ENCODE results near the gene CCDC171. TPM values are rescaled to one million over a fixed set of nuclear protein-coding genes. Genes with fewer than 3 reads are reported as not detected.

The CCDC171 gene
- total RNA-seq, 1 experiment from 2014 or later, result 1.6 TPM

DNA sequence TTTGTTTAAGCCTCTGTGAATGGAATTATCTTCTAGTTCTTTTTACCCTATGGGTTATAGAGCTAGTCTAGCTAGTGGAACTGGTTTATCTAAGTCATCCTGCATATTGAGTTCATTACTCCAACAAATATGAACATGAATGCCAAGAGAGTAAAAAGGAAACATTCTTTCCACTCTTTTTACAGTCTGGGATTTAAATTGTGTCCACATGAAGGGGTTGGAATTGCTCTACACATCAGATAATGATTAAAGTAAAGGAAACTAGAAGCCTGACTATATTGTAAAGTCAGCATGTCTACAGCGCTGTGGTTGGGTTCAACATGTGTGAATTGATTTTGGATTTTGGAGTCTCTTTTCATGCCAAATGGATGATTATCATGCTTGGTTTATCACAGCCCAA lies 173.1 kb downstream of the CCDC171 start:
- BruUV-seq (replicated peaks), result no TSS peak
- Mint-ChIP-seq H3K9me3 (ENCODE audit: unreplicated experiment) (no peaks in the 10 kb centered on the region), H3K27me3 (ENCODE audit: insufficient read depth, unreplicated experiment) (no peaks in the 10 kb centered on the region), H3K36me3 (ENCODE audit: insufficient read depth, unreplicated experiment) (no peaks in the 10 kb centered on the region), H3K27ac (ENCODE audit: unreplicated experiment) (no peak overlapping the region), H3K4me1 (ENCODE audit: low read depth, unreplicated experiment) (no peaks in the 10 kb centered on the region), H3K4me3 (ENCODE audit: unreplicated experiment) (no peak overlapping the region)
- CTCF ChIA-PET, result no interaction called here
- intact Hi-C loops (cut with micrococcal nuclease; ENCODE audit: unreplicated experiment), result no loop called here
- H3K27me3 ChIP-seq (replicated peaks; ENCODE audit: control insufficient read depth, insufficient read depth, low read length), result no peaks in the 10 kb centered on the region
- no peak overlapping the region for H3K4me3 ChIP-seq (ENCODE audit: low read depth, low read length)
- no peaks in the 10 kb centered on the region for H3K4me1 ChIP-seq
- H3K9me3 ChIP-seq, result no peaks in the 10 kb centered on the region
- DNase-seq, result no peak
- POLR2A ChIA-PET, result no interaction called here
- TF ChIP-seq, protein P1, sequence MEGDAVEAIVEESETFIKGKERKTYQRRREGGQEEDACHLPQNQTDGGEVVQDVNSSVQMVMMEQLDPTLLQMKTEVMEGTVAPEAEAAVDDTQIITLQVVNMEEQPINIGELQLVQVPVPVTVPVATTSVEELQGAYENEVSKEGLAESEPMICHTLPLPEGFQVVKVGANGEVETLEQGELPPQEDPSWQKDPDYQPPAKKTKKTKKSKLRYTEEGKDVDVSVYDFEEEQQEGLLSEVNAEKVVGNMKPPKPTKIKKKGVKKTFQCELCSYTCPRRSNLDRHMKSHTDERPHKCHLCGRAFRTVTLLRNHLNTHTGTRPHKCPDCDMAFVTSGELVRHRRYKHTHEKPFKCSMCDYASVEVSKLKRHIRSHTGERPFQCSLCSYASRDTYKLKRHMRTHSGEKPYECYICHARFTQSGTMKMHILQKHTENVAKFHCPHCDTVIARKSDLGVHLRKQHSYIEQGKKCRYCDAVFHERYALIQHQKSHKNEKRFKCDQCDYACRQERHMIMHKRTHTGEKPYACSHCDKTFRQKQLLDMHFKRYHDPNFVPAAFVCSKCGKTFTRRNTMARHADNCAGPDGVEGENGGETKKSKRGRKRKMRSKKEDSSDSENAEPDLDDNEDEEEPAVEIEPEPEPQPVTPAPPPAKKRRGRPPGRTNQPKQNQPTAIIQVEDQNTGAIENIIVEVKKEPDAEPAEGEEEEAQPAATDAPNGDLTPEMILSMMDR (IDR thresholded peaks at IDR 0.05; ENCODE audit: insufficient read depth in 1 of 2, low read depth in 1 of 2, low read length in 1 of 2, severe bottlenecking in 1 of 2, unreplicated experiment in 1 of 2), result no peak
- H3K36me3 ChIP-seq (ENCODE audit: control insufficient read depth, insufficient read depth, low read length), result no peaks in the 10 kb centered on the region

DNA sequence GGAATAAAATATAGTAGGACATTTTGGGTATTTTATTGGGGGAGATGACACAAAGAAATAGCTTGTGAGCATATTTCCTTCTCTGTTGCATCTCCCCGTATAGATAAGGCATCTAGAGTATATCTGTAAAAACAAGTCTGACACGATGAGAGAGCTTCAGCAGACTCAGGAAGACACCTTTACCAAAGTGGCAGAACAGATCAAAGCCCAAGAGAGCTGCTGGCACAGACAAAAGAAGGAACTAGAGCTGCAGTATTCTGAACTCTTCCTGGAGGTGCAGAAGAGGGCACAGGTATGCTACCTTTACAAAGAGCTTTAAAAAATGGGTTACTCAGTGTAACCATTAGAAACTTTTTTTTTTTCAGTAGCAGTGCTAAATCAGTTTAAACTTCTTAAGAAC lies 176.7 kb downstream of the CCDC171 start:
- H3K4me3 Mint-ChIP-seq (ENCODE audit: unreplicated experiment), result no peak overlapping the region
- ChIA-PET CTCF (no interaction called here), POLR2A (no interaction called here)
- Histone ChIP-seq H3K4me1 (no peaks in the 10 kb centered on the region), H3K9me3 (no peaks in the 10 kb centered on the region), H3K36me3 (ENCODE audit: control insufficient read depth, insufficient read depth, low read length) (no peaks in the 10 kb centered on the region), H3K4me3 (ENCODE audit: low read depth, low read length) (no peak overlapping the region), H3K27me3 (replicated peaks; ENCODE audit: control insufficient read depth, insufficient read depth, low read length) (no peaks in the 10 kb centered on the region)
- H3K36me3 Mint-ChIP-seq (ENCODE audit: insufficient read depth, unreplicated experiment), result no peaks in the 10 kb centered on the region
- TF ChIP-seq, protein P1 (IDR thresholded peaks at IDR 0.05; ENCODE audit: insufficient read depth in 1 of 2, low read depth in 1 of 2, low read length in 1 of 2, severe bottlenecking in 1 of 2, unreplicated experiment in 1 of 2), result no peak
- BruUV-seq (replicated peaks), result no TSS peak
- intact Hi-C loops (cut with micrococcal nuclease; ENCODE audit: unreplicated experiment), result no loop called here
- no peak overlapping the region for H3K27ac Mint-ChIP-seq (ENCODE audit: unreplicated experiment)
- no peaks in the 10 kb centered on the region for H3K9me3 Mint-ChIP-seq (ENCODE audit: unreplicated experiment)
- no peaks in the 10 kb centered on the region for H3K4me1 Mint-ChIP-seq (ENCODE audit: low read depth, unreplicated experiment)
- H3K27me3 Mint-ChIP-seq (ENCODE audit: insufficient read depth, unreplicated experiment), result no peaks in the 10 kb centered on the region
- DNase-seq, result no peak

DNA sequence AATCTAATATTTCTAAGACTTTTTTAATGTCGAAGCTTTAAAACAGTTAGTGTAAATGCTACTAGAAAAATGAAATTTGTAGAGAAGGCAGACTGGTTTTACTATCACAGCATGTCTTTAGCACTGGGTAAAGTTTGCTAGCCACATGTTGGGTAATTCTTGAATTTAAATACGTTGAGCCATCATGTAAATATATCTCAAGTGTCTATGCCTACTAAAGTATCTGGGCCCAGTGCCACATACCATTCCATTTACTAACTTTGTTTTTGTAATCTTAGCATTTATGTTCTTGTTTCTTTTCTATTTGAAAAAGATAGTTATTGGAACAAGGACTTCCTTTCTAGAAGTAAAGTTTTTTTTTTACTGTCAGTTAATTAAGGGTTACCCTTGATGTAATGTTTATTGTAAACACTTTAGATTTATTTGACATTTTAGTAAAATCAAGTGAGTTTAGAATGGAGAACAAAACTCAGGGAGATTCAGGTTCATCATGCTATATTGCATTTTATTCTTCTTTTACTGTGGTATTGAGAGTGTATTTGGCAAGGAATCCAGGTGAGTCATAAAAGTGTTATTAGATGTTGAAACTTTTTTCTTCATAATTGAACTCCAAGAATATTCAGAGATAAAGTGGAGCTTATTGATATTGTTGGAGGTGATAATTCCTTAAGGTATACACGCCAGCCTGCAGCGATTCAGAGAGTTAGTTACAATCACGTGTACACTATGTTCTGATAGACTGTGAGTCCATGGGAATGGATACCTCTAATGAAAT lies 182.4 kb downstream of the CCDC171 start:
- Mint-ChIP-seq H3K4me3 (ENCODE audit: unreplicated experiment) (no peak overlapping the region), H3K27ac (ENCODE audit: unreplicated experiment) (no peak overlapping the region), H3K9me3 (ENCODE audit: unreplicated experiment) (no peaks in the 10 kb centered on the region), H3K36me3 (ENCODE audit: insufficient read depth, unreplicated experiment) (no peaks in the 10 kb centered on the region), H3K4me1 (ENCODE audit: low read depth, unreplicated experiment) (no peaks in the 10 kb centered on the region), H3K27me3 (ENCODE audit: insufficient read depth, unreplicated experiment) (no peaks in the 10 kb centered on the region)
- Histone ChIP-seq H3K4me3 (ENCODE audit: low read depth, low read length) (no peak overlapping the region), H3K27me3 (replicated peaks; ENCODE audit: control insufficient read depth, insufficient read depth, low read length) (no peaks in the 10 kb centered on the region), H3K36me3 (ENCODE audit: control insufficient read depth, insufficient read depth, low read length) (no peaks in the 10 kb centered on the region), H3K9me3 (no peaks in the 10 kb centered on the region), H3K4me1 (no peaks in the 10 kb centered on the region)
- TF ChIP-seq, protein P1 (IDR thresholded peaks at IDR 0.05; ENCODE audit: insufficient read depth in 1 of 2, low read depth in 1 of 2, low read length in 1 of 2, severe bottlenecking in 1 of 2, unreplicated experiment in 1 of 2), result no peak
- intact Hi-C loops (cut with micrococcal nuclease; ENCODE audit: unreplicated experiment), result no loop called here
- no peak for DNase-seq
- CTCF ChIA-PET, result no interaction called here
- no TSS peak for BruUV-seq (replicated peaks)
- POLR2A ChIA-PET, result no interaction called here
